HG03025 (cell line): ENCODE measurements around the gene PLIN5.

Source experiments
- ATAC-seq: cut with Tn5 transposase; IDR thresholded peaks from one replicate; pipeline ENCODE4 v1.9.1; 2021; ENCODE audit warnings: mild to moderate bottlenecking, moderate library complexity; ENCODE audit not compliant: unreplicated experiment, low FRiP score

The PLIN5 gene

DNA sequence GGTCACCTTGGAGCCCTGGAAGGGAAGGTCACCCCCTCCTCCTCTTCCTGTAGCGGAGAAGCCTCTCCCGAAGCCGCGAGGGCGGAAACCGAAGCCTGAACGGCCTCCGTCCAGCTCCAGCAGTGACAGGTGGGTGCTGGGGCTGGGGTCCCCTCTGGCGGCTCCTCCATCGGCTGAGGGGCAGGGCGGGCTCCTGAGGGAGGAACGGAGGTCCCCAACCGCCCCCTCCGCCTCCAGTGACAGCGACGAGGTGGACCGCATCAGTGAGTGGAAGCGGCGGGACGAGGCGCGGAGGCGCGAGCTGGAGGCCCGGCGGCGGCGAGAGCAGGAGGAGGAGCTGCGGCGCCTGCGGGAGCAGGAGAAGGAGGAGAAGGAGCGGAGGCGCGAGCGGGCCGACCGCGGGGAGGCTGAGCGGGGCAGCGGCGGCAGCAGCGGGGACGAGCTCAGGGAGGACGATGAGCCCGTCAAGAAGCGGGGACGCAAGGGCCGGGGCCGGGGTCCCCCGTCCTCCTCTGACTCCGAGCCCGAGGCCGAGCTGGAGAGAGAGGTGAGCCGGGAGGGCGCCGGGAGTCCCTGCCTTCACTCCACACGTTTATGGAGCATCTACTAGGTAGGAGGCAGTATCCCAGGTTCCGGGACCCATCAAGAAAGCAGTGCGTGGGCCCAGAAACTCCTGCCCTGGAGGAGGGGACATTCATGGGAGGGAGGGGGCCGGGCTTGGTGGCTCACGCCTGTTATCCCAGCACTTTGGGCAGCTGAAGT, 40.9 kb downstream of the PLIN5 start:
- no peak for ATAC-seq

- no peak for ATAC-seq
Observed at GRCh38 chr19:4493104-4493928, 41.7 kb downstream of the PLIN5 start.

GRCh38 chr19:4492337-4493103, 42.5 kb downstream of the PLIN5 start:
- ATAC-seq: no peak

DNA sequence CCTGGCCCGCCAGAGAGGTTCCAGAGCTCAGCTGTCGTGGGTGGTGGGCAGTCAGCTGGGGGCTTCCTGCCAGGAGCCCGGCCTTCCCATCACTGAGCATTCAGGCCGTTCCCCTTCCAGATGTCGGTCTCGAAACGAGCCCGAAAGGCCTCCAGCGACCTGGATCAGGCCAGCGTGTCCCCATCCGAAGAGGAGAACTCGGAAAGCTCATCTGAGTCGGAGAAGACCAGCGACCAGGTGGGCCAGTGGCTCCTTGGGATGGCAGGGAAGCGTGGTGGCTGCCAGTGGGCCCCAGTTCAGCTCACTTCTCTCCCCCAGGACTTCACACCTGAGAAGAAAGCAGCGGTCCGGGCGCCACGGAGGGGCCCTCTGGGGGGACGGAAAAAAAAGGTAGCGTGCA, 43.6 kb downstream of the PLIN5 start:
- no peak for ATAC-seq

- ATAC-seq: no peak
Observed at GRCh38 chr19:4488496-4488895, 46.5 kb downstream of the PLIN5 start.

DNA sequence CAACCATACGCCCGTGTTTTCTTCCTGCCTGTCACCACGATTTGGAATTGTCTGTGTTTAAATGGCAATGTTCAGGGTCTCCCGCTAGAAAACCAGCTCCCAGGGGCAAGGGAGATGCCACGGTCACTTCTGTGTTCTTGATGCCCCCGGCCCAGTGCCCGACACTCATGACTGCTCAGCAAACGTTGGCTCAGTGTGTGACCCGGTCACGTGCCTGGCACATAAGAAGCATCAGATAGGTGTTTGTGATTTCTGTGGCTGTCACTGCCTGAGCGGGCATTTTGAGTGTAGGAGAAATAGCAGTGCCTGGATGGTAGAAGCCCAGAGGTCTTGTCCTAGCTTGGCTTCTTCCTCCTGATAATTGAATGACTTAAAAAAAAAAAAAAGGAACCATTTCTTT, 47.5 kb downstream of the PLIN5 start:
- no peak for ATAC-seq

GRCh38 chr19:4483385-4483784, 51.6 kb downstream of the PLIN5 start:
- ATAC-seq: no peak

- no peak for ATAC-seq
Observed at GRCh38 chr19:4482721-4483364, 52.2 kb downstream of the PLIN5 start.

- ATAC-seq: no peak
Observed at GRCh38 chr19:4477034-4477801, 57.8 kb downstream of the PLIN5 start.

DNA sequence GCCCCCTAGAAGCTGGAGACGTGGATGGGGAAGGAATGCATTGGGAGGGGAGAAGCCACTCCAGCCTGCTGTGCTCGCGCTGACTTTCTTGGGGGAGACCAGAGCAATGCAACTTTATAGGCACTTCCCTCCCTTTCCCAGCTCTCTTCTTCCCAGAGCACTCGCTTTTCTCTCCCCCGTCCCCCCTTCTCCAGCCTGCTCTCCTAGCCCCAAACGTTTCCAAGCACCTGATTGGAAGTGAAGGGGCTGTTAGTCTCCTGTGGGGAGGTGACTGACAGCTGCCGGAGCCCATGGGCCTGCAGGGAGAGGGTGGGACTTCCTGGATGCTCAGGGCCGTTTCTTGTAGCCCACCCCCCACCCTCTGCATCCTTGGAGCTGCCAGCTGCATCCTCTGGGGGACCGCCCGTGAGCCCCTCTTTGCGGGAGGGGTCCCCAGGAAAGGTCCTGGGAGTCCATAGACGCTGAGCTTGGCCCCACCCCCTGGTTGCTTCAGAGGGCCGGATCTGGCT, 60.5 kb downstream of the PLIN5 start:
- ATAC-seq: no peak

- ATAC-seq: no peak
Observed at GRCh38 chr19:4473763-4474513, 61.1 kb downstream of the PLIN5 start.

DNA sequence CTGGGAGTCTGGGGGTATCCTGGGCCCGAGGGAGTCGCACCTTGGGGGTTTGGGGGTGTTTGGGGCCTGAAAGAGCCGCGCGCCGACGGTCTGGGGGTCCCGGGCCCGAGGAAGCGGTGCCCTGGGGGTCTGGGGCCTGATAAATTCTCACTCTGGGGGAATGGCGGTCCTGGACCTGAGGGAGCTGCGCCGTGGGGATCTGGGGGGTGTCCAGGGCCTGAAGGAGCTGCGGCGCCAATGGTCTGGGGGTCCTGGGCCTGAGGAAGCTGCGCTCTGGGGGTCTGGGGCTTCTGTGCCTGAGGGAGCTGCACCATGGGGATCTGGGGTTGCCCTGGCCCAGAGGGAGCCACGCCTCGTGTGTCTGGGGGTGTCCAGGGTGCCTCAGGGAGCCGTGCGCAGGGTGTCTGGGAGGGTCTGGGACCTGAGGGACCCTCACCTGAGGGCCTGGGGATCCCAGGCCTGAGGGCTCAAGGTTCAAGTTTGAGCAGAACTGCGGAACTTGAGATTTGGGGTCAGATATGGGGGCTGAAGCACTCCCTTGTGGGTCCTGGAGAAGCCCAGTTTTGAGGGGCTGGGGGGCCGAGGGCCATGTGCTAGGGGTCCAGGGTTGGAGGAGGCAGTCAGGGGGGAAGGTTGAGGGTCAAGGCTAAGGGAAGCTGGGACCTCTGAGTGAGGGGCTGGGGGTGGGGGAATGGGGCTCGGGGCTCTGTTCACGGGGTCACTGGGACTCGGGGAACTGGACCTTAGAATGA, 61.8 kb downstream of the PLIN5 start:
- no peak for ATAC-seq
